ENCODE data around the gene FKBP1A.

DNA sequence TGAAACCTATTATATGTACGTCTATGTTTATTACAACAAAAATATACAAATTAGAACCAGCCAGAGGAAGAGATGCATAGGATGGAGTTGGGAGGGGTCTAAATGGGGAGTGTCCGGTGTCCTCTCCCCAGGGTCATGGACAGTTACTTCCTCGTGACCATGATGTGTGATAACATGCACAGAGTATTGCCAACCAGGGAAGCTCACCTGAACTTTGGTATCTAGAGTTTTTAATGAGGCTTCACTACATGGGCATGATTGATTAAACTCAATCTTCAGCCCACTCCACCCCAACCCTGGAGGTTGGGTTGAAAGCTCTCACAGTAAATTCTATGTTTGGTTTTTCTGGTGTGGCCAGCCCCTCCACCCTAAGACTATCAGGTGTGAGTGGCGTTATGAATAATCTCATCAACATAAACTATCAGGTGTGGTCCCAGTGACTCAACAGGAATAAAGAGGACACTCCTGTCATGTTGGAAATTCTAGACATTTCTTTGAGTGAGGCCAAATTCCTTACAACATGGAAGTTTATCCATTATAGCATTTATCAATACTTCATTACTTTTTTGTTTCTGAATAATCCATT lies 36.4 kb upstream of the FKBP1A start:
- TF ChIP-seq, protein P1, sequence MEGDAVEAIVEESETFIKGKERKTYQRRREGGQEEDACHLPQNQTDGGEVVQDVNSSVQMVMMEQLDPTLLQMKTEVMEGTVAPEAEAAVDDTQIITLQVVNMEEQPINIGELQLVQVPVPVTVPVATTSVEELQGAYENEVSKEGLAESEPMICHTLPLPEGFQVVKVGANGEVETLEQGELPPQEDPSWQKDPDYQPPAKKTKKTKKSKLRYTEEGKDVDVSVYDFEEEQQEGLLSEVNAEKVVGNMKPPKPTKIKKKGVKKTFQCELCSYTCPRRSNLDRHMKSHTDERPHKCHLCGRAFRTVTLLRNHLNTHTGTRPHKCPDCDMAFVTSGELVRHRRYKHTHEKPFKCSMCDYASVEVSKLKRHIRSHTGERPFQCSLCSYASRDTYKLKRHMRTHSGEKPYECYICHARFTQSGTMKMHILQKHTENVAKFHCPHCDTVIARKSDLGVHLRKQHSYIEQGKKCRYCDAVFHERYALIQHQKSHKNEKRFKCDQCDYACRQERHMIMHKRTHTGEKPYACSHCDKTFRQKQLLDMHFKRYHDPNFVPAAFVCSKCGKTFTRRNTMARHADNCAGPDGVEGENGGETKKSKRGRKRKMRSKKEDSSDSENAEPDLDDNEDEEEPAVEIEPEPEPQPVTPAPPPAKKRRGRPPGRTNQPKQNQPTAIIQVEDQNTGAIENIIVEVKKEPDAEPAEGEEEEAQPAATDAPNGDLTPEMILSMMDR (IDR thresholded peaks at IDR 0.05 in 2 of 3, conservative IDR thresholded peaks at IDR 0.05 in 1 of 3; ENCODE audit: insufficient read depth in 2 of 3, low read depth in 1 of 3, low read length in 3 of 3) = no peak
- TF ChIP-seq NR3C1 (CRISPR knock-in tag; IDR thresholded peaks at IDR 0.05) (no peak), EHMT2 (IDR thresholded peaks at IDR 0.05) (no peak), NUFIP1 (IDR thresholded peaks at IDR 0.05; ENCODE audit: partially characterized antibody) (no peak), TAF1 (IDR thresholded peaks at IDR 0.05; ENCODE audit: control insufficient read depth, extremely low read depth, insufficient read depth, low read length, severe bottlenecking) (no peak), SMARCA5 (IDR thresholded peaks at IDR 0.05) (no peak)

Data from K562 (cell line).